Smooth muscle cell (in vitro differentiated cells): Measurements from ENCODE around the gene RIBC1. TPM values are rescaled to one million over a fixed set of nuclear protein-coding genes. Genes with fewer than 3 reads are reported as not detected.
"Not testable (repeated sequence)": the region's sequence is repeated elsewhere in the genome, so short reads cannot be mapped to it uniquely, and the experiment has no call there.

Source experiments
- DNase-seq: peaks from one replicate; lab custom pipeline; 2025; ENCODE audit not compliant: unreplicated experiment; lab: John Stamatoyannopoulos, UW
- H2AFZ ChIP-seq: fragments of 200-600 bp; sonication (generic); 2 replicates; pipeline ENCODE4 v1.6.0; 2016; ENCODE audit warnings: antibody characterized with exemption, low read depth, mild to moderate bottlenecking
- H3F3A ChIP-seq: fragments of 200-600 bp; sonication (generic); 2 replicates; pipeline ENCODE4 v1.6.0; 2017; ENCODE audit warnings: antibody characterized with exemption, low read depth
- H3K27ac ChIP-seq: fragments of 200-600 bp; sonication (generic); 2 replicates; pipeline ENCODE4 v1.5.1; 2016; ENCODE audit warnings: low read depth, mild to moderate bottlenecking
- H3K27me3 ChIP-seq: fragments of 200-600 bp; sonication (generic); 2 replicates; pipeline ENCODE4 v1.6.1; 2016; ENCODE audit warnings: low read depth, mild to moderate bottlenecking
- H3K36me3 ChIP-seq: fragments of 200-600 bp; sonication (generic); 2 replicates; pipeline ENCODE4 v1.5.1; 2016; ENCODE audit warnings: low read depth
- H3K4me1 ChIP-seq: fragments of 200-600 bp; sonication (generic); 2 replicates; pipeline ENCODE4 v1.5.1; 2016; ENCODE audit warnings: low read depth
- H3K4me2 ChIP-seq: fragments of 200-600 bp; sonication (generic); 2 replicates; pipeline ENCODE4 v1.6.0; 2016; ENCODE audit warnings: mild to moderate bottlenecking
- H3K4me3 ChIP-seq: fragments of 200-600 bp; sonication (generic); 2 replicates; pipeline ENCODE4 v1.5.1; 2016; ENCODE audit warnings: mild to moderate bottlenecking
- H3K79me2 ChIP-seq: fragments of 200-600 bp; sonication (generic); 2 replicates; pipeline ENCODE4 v1.6.0; 2016; ENCODE audit warnings: low read depth, mild to moderate bottlenecking
- H3K9ac ChIP-seq: fragments of 200-600 bp; sonication (generic); 2 replicates; pipeline ENCODE4 v1.6.0; 2016; ENCODE audit warnings: low read depth
- H3K9me3 ChIP-seq: fragments of 200-600 bp; sonication (generic); replicated peaks from 2 replicates; pipeline ENCODE4 v1.5.1; 2016; ENCODE audit warnings: low read depth
- H4K20me1 ChIP-seq: fragments of 200-600 bp; sonication (generic); 2 replicates; pipeline ENCODE4 v1.6.0; 2016; ENCODE audit warnings: low read depth
- WGBS: methylation state at CpG from one replicate; pipeline ENCODE4 v1.1.7; 2016; ENCODE audit warnings: low lambda C conversion rate; 5-methylcytosine and 5-hydroxymethylcytosine counted together
- polyA plus RNA-seq: library from polyadenylated mRNA; unstranded; fragments of >200 nt; fragmentation: Nextera tagmentation; extraction: Ambion mirVana; gene quantifications from 2 replicates; pipeline ENCODE4 v1.2.1, GENCODE V29; 2016
- total RNA-seq: library from RNA; depleted of rRNA; stranded (reverse); fragments of >200 nt; gene quantifications from 2 replicates; pipeline ENCODE4 v1.2.3, GENCODE V29; 2014
- TF ChIP-seq, protein P1 (sequence below): fragments of 200-600 bp; sonication (generic); IDR thresholded peaks from 2 replicates; pipeline ENCODE4 v1.5.1; 2017; ENCODE audit warnings: borderline replicate concordance, mild to moderate bottlenecking, antibody characterized with exemption; ENCODE audit not compliant: insufficient read depth, poor library complexity, severe bottlenecking

The RIBC1 gene
- total and polyA plus RNA-seq, 2 experiments from 2014 or later = 0.16 to 1.4 TPM

DNA sequence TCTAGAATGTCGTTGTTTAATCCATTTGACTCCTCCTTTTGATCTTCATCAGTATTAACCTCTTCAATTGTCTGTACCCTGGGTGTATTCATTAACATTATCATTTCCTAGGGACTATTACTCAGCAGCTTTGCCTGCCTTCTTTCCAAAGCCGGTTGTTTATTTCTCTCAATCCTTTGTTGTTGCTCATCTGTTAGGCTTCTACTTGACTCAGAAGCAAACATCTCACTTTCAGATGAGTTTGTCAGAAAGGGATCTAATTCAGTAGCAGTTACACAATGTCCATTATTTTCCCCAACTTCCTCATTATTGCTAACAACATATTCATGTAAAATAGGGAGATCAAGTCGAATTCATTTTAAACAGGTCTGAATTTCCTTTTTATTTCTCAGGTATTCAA, 33.6 kb downstream of the RIBC1 start:
- no peaks in the 10 kb centered on the region for H3K79me2 ChIP-seq
- no peaks in the 10 kb centered on the region for H3K36me3 ChIP-seq
- H3K9me3 ChIP-seq = no peaks in the 10 kb centered on the region
- no peaks in the 10 kb centered on the region for H3K4me1 ChIP-seq
- WGBS = 54% methylated on average over 3 of the region's 3 CpGs
- H3K9ac ChIP-seq = no peak overlapping the region
- no peak overlapping the region for H2AFZ ChIP-seq
- DNase-seq = no peak
- no peaks in the 10 kb centered on the region for H3K27me3 ChIP-seq
- no peaks in the 10 kb centered on the region for H3F3A ChIP-seq
- H3K4me3 ChIP-seq = no peak overlapping the region
- TF ChIP-seq, protein P1, sequence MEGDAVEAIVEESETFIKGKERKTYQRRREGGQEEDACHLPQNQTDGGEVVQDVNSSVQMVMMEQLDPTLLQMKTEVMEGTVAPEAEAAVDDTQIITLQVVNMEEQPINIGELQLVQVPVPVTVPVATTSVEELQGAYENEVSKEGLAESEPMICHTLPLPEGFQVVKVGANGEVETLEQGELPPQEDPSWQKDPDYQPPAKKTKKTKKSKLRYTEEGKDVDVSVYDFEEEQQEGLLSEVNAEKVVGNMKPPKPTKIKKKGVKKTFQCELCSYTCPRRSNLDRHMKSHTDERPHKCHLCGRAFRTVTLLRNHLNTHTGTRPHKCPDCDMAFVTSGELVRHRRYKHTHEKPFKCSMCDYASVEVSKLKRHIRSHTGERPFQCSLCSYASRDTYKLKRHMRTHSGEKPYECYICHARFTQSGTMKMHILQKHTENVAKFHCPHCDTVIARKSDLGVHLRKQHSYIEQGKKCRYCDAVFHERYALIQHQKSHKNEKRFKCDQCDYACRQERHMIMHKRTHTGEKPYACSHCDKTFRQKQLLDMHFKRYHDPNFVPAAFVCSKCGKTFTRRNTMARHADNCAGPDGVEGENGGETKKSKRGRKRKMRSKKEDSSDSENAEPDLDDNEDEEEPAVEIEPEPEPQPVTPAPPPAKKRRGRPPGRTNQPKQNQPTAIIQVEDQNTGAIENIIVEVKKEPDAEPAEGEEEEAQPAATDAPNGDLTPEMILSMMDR = no peak
- H4K20me1 ChIP-seq = no peaks in the 10 kb centered on the region
- no peak overlapping the region for H3K27ac ChIP-seq
- H3K4me2 ChIP-seq = no peak overlapping the region

DNA sequence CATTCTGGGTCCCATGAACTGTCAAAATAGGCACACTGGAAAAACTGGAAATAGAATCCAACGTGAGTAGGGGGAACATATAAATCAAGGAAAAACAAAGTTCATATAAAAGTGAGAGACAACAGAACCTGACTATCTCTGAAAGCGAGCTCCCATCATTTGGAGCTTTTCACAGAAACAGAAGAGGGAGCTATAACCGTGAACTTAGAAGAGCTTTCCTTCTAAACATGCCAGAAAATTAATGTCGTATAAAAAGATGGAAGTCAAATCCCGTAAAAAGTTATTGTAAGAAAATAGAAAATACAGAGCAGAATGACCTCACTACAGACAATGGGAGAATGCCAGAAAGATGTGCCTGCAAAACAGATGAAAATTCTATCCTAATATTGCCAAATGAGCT, 35.4 kb downstream of the RIBC1 start:
- Histone ChIP-seq H3K27me3 (no peaks in the 10 kb centered on the region), H3K4me2 (no peak overlapping the region), H3K9ac (no peak overlapping the region), H4K20me1 (no peaks in the 10 kb centered on the region), H3K4me3 (no peak overlapping the region), H2AFZ (no peak overlapping the region), H3K27ac (no peak overlapping the region), H3K9me3 (no peaks in the 10 kb centered on the region), H3K36me3 (no peaks in the 10 kb centered on the region), H3K79me2 (no peaks in the 10 kb centered on the region), H3K4me1 (no peaks in the 10 kb centered on the region), H3F3A (no peaks in the 10 kb centered on the region)
- no peak for DNase-seq
- TF ChIP-seq, protein P1 = no peak
- WGBS = 66% methylated on average over 5 of the region's 5 CpGs

DNA sequence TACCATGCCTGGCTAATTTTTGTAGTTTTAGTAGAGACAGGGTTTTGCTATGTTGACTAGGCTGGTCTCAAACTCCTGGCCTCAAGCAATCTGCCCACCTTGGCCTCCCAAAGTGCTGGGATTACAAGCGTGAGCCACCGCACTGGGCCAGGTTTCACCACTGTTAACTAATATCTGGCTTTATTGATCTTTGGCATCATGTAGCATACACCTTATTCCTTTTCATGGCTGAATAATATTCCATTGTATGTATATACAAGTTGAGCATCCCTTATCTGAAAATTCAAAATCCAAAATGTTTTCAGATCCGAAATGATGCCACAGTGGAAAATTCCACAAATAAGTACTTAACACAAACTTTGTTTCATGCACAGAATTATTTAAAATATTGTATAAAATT, 46.0 kb downstream of the RIBC1 start:
- not testable (repeated sequence) for H3K4me3 ChIP-seq, DNase-seq, H3K4me1 ChIP-seq, H3K27ac ChIP-seq, H2AFZ ChIP-seq, H3F3A ChIP-seq, H4K20me1 ChIP-seq, H3K9me3 ChIP-seq, H3K79me2 ChIP-seq, H3K9ac ChIP-seq, H3K27me3 ChIP-seq, H3K4me2 ChIP-seq, H3K36me3 ChIP-seq
- WGBS = 89% methylated on average over 3 of the region's 3 CpGs

DNA sequence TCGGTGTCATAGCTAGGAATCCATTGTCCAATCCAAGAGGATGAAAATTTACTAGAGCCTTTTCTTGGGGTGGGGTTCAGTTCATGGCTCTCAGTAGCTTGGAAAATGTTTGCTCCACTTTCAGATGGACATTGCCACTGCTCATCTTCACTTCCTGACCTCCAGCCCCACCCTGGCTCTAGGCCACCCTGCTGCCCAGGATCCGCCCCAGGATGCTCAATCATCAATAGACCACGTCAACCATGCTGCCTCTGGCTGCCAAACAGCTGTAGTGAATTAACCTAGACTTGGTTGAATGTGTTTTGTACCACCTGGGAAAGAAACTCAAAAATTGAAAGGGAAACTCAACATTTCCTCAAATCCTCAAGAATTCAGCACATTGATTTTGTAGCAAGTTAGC, 48.7 kb downstream of the RIBC1 start:
- Histone ChIP-seq H3K9ac (no peak overlapping the region), H3K9me3 (no peaks in the 10 kb centered on the region), H3K4me2 (no peak overlapping the region), H3K4me3 (no peak overlapping the region), H3K79me2 (no peaks in the 10 kb centered on the region), H3K27ac (no peak overlapping the region), H3K36me3 (no peaks in the 10 kb centered on the region), H3F3A (no peaks in the 10 kb centered on the region), H2AFZ (no peak overlapping the region), H4K20me1 (no peaks in the 10 kb centered on the region), H3K27me3 (no peaks in the 10 kb centered on the region), H3K4me1 (no peaks in the 10 kb centered on the region)
- TF ChIP-seq, protein P1 = no peak
- DNase-seq = no peak
- 72% methylated on average over 3 of the region's 3 CpGs for WGBS
